Inferior parietal cortex (tissue), 1 donor: ENCODE data around the gene GRB7.

Experiments
- DNase-seq: peaks from one replicate; pipeline ENCODE4 v3.0.0-alpha.2; 2016; ENCODE audit errors: extremely low spot score

GRB7 gene

GRCh38 chr17:39772415-39772814 is 34.7 kb downstream of the GRB7 start:
- no peak for DNase-seq

DNA sequence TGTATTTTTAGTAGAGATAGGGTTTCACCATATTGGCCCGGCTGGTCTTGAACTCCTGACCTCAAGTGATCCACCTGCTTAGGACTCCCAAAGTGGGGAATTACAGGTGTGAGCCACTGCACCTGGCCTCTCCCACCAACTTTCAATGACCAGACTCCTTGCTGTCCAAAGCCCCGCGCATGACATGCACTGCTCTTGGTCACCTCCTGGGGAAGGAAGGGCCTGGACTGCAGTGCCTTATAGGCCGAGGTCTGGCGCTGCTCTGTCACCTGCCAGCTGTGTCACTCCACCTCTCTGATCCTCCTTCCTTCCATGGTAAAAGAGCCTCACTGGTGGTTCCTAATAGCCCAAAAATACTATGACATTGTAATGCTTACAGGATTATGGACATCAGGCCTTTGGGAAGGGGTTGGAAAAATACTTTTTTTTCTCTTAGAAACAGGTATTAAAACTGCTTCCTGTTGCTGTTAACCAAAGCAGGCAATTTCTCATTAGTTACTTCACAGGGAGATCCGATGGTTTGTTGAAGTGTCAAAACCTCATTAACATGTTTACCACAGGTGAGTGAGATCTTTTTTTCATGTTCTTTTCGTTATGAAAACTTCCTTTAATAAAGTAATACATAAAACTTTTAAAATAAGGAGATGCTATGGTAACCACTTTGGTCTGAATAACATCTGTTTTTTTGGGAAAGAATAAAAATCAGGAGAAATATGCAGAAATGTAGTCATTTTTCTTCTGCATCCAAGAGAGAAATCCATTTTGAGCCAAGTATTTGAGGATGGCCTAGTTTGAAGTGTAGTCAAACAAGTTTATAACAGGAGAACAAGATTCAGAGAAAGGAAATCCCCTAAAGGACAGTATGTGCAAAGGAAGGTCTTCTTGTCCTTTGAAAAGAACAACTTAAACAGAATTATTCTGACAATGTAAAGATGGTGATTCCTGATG is 35.5 kb downstream of the GRB7 start:
- DNase-seq: no peak

DNA sequence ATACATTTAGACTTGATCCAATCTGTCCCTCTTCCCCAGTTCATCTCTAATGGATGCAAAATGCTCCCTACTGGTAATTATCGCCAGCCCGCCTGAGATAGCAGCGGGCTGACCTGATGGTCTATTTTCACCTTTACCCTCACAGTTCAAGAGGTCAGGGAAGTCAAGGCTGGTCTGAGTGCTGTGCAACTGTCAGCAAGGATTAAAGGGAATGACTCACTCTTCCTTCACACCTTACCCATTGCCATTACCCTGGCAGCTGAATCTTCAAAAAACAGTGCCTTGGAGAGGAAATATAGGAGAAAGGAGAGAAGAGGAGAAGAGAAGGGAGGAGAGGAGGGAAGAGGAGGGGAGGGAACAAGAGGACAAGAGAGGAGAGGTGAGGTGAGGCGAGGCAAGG is 36.3 kb downstream of the GRB7 start:
- DNase-seq: no peak

- no peak for DNase-seq
These were observed 37.3 kb downstream of the GRB7 start for GRCh38 chr17:39775031-39775430.

- no peak for DNase-seq
These were observed 38.5 kb downstream of the GRB7 start for GRCh38 chr17:39776252-39776651.

DNA sequence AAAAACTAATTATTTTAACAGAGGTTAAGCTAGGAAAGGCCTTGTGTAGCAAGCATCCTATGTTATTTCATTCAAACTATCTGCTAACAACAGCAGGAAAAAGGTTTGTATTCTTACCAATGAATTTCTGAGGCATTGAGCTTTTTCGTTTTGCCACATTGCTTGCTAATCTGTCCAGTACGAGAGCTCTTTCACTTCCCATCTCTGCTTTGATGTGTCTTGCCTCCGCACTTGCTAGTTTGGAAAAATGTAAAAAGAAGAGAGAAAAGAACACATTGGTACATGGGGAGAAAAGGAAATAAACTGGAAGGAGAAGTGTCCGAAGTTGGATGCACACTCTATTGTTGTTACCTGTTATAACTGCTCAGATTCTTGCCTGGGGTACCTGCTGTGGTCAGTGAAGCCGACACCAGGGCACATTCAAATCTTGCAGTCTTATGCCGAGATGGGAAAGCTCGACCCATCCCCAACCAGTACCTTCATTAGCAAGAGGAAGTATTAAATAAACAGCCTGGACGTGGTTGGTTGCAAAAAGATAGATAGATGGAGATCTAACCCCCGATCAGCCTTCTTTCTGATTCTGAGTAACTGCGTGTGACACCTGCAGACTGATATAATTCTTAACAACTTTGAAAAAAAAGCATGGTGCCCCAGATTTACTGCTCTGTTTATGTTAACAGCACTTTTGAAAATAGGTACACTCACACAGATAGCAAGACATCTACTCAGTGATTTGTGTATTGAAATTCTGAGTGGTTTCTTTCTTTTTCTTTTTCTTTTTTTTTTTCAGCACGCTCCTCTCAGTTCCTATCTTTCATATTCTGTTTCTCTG is 40.0 kb downstream of the GRB7 start:
- DNase-seq: no peak

DNA sequence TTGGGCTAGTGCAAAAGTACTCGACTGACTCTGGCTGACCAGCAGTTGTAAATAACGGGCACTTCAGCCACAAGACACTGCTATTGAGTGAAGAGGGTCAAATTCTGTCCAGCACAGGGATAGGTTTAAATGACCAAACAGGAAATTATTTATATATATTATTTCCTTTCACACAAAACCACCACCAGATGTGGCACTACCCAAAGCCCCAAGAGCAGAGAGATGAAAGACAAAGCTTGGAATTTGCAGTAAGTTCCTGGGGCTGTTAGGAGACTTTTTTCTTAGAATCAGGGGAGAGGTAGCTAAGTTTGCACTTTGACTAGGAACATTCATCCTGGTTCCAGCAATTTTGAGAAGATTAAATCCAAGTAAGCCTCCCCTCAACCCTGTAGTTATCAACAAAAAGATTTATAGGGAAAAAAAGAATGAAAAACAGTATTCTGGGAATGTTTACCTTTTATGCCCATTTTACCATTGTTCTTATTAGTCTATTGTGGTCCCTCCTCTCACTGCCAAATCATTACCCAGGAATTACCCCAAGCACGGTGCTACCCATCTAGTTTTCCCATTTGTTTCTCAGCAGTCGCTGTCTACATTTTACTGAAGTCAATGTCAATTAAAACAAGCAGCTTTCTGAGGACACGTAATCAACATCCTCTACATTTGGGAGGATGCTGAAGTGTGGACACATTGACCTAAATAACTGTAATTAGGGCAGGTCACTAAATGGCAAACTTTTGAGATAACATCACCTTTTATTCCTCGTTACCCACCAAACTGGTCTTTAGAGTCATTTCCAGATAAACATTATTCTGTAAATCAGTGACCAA is 43.5 kb downstream of the GRB7 start:
- no peak for DNase-seq

DNA sequence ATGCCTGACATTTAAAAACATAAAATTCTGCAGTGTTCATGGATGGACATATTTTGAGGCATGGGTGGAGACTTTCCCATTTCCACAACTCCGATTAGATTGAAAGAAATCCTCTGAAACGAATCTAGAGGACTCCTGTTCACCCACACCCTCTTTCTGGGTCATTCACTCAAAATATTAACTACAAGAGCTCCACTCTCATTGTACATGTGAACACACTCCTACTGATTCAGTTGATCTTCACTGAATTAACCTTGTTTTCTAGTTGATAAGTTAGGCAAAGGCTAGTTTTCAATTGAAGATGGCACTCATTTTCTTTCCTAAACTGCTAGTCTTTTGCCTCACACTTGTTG is 44.1 kb downstream of the GRB7 start:
- no peak for DNase-seq

DNA sequence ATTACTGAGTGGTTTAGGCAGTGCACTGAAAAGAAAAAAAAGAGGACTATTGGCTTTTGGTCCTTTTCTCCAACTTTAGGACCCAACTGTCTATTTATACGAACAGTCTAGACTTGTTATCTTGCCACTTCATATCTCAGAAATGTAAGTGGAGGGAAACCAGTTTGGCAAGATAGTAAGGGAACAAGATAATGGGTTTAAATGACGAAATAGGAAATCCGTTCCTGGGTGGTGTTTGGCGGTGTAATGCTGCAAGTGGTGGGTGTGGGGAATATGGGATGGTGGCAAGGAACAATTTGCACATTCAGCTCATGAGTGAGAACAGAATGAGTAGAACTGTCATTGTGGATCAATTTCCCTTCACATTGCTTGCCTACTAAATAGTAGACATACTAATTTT is 44.7 kb downstream of the GRB7 start:
- no peak for DNase-seq

- no peak for DNase-seq
These were observed 45.2 kb downstream of the GRB7 start for GRCh38 chr17:39782980-39783379.

DNA sequence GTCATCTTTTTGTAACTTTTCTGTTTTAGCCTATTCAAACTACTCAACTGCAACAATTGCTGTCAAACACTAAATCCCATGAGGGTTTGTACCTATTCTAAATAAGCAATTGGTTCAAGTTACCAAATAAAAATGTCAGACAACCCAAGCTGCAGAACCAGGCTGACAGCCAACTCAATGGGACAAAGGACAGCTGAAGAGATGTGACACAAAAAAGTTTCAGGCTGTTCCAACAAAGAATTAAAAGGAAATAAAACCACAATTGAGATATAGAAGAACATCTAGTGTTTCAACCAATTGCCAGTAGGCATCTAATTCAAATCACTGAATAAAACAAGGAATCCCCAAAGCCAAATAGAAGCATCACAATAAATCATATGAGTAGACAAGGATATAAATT is 49.3 kb downstream of the GRB7 start:
- DNase-seq: no peak

GRCh38 chr17:39787743-39788484 is 50.2 kb downstream of the GRB7 start:
- DNase-seq: no peak

DNA sequence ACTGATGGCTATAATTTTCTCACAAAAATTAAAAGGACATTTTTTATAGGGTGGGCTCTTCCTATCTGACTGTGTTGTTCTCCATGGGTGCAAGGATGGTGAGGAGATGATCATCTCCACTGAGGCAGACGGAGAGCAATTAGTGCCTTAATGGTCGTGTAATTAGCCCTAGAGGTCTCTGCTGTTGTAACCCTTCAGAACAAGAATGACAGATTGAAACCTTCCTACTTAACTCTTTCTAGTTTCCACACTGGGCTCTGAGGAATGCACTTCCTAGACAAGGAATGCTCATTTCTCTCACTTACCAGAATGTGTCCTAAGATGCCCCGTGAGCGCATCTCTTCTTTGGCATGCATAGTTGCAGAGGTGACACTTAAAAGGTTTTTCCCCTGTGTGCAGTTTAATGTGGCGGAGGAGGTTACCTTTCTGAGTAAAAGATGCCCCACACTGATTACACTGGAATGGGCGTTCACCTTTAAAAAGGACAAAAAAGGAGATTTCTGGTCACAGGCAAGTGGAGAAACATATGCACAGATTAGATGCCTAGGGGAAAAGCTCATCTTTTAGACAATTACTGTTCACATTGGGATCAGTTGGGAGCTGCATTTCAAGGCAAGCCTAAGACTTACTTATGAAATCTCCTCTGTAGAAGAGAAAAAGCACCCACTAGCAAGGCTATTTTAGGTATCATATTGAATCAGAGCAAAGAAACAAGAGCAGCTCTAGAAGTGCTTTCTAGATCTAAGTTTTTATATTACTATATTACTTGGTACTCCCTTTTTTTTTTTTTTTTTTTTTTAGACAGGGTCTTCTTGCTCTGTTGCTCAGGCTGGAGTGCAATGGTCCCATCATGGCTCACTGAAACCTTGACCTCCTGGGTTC is 53.6 kb downstream of the GRB7 start:
- no peak for DNase-seq

GRCh38 chr17:39792526-39793221 is 54.9 kb downstream of the GRB7 start:
- DNase-seq: no peak

DNA sequence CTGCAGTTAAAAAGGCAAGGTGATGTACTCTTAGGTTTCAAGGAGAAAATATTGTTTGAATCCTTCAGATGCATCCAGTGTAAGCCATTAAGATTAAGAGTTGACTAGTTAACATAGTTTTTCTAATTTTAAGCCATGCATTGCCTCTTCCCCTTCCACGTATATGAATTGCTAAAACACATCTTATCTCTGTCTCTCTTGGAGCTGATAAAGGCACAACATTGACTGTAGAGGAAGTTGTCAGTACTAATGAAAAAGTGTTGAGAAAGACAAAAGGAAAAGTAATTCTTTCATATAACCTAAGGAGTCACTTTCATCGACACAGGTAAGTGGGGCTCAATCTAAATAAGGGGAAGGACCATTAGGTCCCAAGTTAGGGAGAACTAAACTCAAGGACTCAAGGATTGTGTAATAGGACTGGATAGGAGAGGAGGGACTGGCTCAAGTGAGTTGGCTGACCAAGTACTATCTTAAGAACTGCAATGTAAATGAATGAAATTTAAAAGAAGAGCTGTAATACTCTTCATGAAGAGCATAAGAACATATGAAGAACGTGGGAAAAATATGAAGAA is 55.6 kb downstream of the GRB7 start:
- no peak for DNase-seq

DNA sequence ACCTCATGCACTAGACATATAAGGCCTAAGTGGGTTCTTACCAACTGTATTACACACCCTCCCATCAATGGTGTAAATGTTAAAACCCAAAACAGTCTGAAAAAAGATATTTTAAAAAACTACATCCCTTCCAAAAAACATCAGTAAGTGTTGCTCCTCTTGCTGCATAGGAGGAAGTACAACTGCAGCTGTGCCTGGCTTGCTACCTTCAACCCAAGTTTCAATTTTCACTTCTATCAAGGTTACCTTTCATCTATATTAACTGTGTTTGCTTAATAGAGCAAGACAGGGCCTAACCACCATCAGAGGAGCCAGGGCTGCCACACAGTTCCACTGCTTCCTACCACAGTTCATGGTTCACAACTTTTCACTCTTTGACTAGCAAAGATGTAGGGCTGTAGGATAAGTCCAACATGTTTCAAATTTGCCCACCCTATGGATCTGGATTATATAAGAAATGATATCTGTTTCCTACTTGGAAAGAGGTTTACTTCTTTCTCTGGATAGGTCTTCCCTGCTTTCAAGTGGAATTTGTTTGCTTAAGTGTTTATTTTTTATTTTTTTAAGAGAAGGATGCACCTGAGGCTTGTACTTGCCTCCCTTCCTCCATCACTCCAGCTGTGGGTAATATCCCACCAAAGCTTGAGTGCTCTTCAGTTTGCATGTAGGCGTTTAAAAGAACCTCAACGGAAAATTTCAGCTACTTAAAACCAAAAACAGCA is 56.7 kb downstream of the GRB7 start:
- DNase-seq: no peak
